Measurements from ENCODE around the gene BORCS8. TPM values are rescaled to one million over a fixed set of nuclear protein-coding genes. Genes with fewer than 3 reads are reported as not detected.

BORCS8 gene
- total RNA-seq, 4 donors from 2014 or later, result 17.2 to 32.2 (median 22.1) TPM

DNA sequence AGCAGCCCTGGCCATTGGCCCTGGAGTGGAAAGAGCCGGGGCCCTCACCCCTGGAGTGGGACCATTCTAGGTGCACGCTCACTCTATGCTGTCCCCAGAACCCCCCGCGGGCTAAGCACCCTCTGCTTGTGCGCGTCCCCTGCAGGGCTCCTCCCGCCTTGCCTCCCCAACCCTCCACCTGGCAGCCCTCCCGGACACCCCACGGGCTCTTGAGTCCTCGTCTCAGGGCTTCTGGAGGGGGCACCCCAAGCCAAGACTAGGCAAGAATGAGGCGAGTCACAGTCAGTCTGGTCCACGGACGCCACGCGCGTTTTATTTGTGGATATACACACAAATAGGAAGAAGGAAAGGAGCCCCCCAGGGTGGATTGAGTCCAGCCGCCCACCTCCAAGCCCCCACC, 46.7 kb downstream of the BORCS8 start:
- Histone ChIP-seq H3K36me3 (peaks cover 0 to 13% (median 0%) of the 10 kb centered on the region in 3 donors), H3K4me1 (peaks cover 0 to 8% (median 0%) of the 10 kb centered on the region in 4 donors), H3K27me3 (no peaks in the 10 kb centered on the region), H3K9me3 (no peaks in the 10 kb centered on the region), H3K27ac (no peak overlapping the region), H3K4me3 (no peak overlapping the region)
- TF ChIP-seq, protein P1, sequence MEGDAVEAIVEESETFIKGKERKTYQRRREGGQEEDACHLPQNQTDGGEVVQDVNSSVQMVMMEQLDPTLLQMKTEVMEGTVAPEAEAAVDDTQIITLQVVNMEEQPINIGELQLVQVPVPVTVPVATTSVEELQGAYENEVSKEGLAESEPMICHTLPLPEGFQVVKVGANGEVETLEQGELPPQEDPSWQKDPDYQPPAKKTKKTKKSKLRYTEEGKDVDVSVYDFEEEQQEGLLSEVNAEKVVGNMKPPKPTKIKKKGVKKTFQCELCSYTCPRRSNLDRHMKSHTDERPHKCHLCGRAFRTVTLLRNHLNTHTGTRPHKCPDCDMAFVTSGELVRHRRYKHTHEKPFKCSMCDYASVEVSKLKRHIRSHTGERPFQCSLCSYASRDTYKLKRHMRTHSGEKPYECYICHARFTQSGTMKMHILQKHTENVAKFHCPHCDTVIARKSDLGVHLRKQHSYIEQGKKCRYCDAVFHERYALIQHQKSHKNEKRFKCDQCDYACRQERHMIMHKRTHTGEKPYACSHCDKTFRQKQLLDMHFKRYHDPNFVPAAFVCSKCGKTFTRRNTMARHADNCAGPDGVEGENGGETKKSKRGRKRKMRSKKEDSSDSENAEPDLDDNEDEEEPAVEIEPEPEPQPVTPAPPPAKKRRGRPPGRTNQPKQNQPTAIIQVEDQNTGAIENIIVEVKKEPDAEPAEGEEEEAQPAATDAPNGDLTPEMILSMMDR (IDR thresholded peaks at IDR 0.05), result no peak
- no peak for TF ChIP-seq POLR2A (IDR thresholded peaks at IDR 0.05)
- no peak for DNase-seq

DNA sequence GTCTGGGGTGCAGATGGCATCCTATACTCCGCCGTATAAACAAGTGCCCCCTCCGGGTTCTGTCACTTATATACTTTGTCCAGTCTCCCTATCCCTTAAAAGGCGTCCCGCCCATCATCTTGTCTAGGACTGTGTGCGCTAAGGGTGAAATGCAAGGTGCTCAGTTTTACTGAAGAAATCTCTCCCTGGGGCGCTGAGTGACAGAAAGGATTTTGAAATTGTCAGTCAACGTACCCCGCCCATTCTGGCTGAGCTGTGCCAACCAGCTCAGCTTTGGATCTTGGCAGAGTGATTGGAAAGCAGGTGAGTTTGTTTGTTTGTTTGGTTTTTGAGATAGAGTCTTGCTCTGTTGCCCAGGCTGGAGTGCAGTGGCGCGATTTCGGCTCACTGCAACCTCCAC, 49.6 kb downstream of the BORCS8 start:
- H3K27me3 ChIP-seq, result no peaks in the 10 kb centered on the region
- no peak for DNase-seq
- H3K27ac ChIP-seq, result no peak overlapping the region
- TF ChIP-seq POLR2A (IDR thresholded peaks at IDR 0.05), result no peak
- TF ChIP-seq, protein P1 (IDR thresholded peaks at IDR 0.05), result no peak
- no peaks in the 10 kb centered on the region for H3K9me3 ChIP-seq
- peaks cover 0 to 13% (median 3%) of the 10 kb centered on the region in 4 donors for H3K4me1 ChIP-seq
- no peak overlapping the region for H3K4me3 ChIP-seq
- H3K36me3 ChIP-seq, result no peaks in the 10 kb centered on the region

- Histone ChIP-seq H3K4me3 (no peak overlapping the region), H3K9me3 (no peaks in the 10 kb centered on the region), H3K4me1 (peaks cover 0 to 11% (median 2%) of the 10 kb centered on the region in 4 donors), H3K36me3 (no peaks in the 10 kb centered on the region), H3K27ac (no peak overlapping the region), H3K27me3 (no peaks in the 10 kb centered on the region)
- DNase-seq, result no peak
- TF ChIP-seq, protein P1 (IDR thresholded peaks at IDR 0.05), result no peak
- no peak for TF ChIP-seq POLR2A (IDR thresholded peaks at IDR 0.05)
Measured at GRCh38 chr19:19140476-19140875, 51.5 kb downstream of the BORCS8 start.

- H3K36me3 ChIP-seq, result no peaks in the 10 kb centered on the region
- peaks cover 0 to 11% (median 2%) of the 10 kb centered on the region in 4 donors for H3K4me1 ChIP-seq
- H3K9me3 ChIP-seq, result no peaks in the 10 kb centered on the region
- no peaks in the 10 kb centered on the region for H3K27me3 ChIP-seq
- TF ChIP-seq POLR2A (IDR thresholded peaks at IDR 0.05), result no peak
- TF ChIP-seq, protein P1 (IDR thresholded peaks at IDR 0.05), result no peak
- no peak overlapping the region for H3K4me3 ChIP-seq
- no peak overlapping the region for H3K27ac ChIP-seq
- DNase-seq, result no peak
Measured at GRCh38 chr19:19139876-19140229, 52.1 kb downstream of the BORCS8 start.

GRCh38 chr19:19138109-19138981, 53.6 kb downstream of the BORCS8 start, which contains the start of gene TMEM161A:
Gene TMEM161A (minus strand): TSS chr19:19138478. CDS start chr19:19138428, 50 bp downstream.
- DNase-seq, result peak; percentile 95 to 99 (median 97)
- Histone ChIP-seq H3K27me3 (no peaks in the 10 kb centered on the region), H3K4me3 (peak within 1 kb of the TSS; percentile 59 to 76 (median 68)), H3K36me3 (no peaks in the 10 kb centered on the region), H3K4me1 (peaks cover 0 to 11% (median 2%) of the 10 kb centered on the region in 4 donors), H3K27ac (peak within 1 kb of the TSS in 3 of 4 donors; percentile 70 to 79 (median 70)), H3K9me3 (no peaks in the 10 kb centered on the region)
- TF ChIP-seq, protein P1 (IDR thresholded peaks at IDR 0.05), result no peak
- peak in 1 of 2 donors; percentile 52 for TF ChIP-seq POLR2A (IDR thresholded peaks at IDR 0.05)

Measured in Peyer's patch (tissue), 4 donors.